ENCODE results near the gene ATP6V0D1. TPM values are rescaled to one million over a fixed set of nuclear protein-coding genes. Genes with fewer than 3 reads are reported as not detected.

Gene ATP6V0D1
- total and polyA plus RNA-seq, 10 donors = 37.3 to 133 (median 105) TPM

- peak overlapping the region; percentile 91 to 99 (median 95) for H3K27ac ChIP-seq
- peak; percentile 88 for DNase-seq
- H3K9me3 ChIP-seq = no peaks in the 10 kb centered on the region
- 2 to 5% (median 3%) methylated on average over 17 of the region's 17 CpGs for WGBS, 5 donors
- intact Hi-C loops (cut with DNase I; ENCODE audit: low total_unique reads) = no loop called here
- H3K4me3 ChIP-seq = peak overlapping the region; percentile 67 to 99 (median 88)
- H3K4me1 ChIP-seq = peaks cover 26 to 91% (median 77%) of the 10 kb centered on the region in 6 donors
- H3K36me3 ChIP-seq = peaks cover 0 to 37% (median 16%) of the 10 kb centered on the region in 6 donors
- TF ChIP-seq POLR2A (IDR thresholded peaks at IDR 0.05) = no peak
- no peak for TF ChIP-seq POLR2AphosphoS5 (IDR thresholded peaks at IDR 0.05)
- TF ChIP-seq CTCF (IDR thresholded peaks at IDR 0.05 in 8 of 11, conservative IDR thresholded peaks at IDR 0.05 in 3 of 11) = no peak
- no peaks in the 10 kb centered on the region for H3K27me3 ChIP-seq (replicated peaks in 1 of 7)
Measured at GRCh38 chr16:67481561-67482232, 740 bp upstream of the ATP6V0D1 start.

DNA sequence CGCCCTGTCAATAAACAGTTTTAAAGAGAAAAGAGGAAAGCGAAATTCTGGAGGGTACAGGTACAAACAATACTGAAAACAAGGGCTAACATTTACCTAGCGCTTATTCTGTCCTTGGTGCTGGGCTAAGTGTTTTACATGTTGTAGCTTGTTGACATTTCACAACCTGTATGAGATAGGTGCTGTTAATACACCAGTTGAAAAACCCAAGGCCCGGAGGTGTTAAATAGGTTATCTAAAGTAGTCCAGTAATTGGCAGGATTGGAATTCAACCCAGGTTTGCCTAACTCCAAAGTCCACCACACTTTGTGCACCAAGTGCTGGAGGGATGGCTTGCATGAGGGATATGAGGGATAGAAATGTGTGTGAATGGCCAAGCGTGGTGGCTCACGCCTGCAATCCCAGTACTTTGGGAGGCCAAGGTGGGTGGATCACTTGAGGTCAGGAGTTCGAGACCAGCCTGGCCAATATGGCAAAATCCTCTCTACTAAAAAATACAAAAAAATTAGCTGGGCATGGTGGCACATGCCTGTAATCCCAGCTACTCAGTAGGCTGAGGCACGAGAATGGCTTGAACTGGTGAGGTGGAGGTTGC is 2.9 kb downstream of the ATP6V0D1 start:
- WGBS, 5 donors = 88 to 95% (median 94%) methylated on average over 8 of the region's 8 CpGs
- Histone ChIP-seq H3K36me3 (peaks cover 0 to 39% (median 0%) of the 10 kb centered on the region in 6 donors), H3K27me3 (replicated peaks in 1 of 7) (no peaks in the 10 kb centered on the region), H3K4me1 (peaks cover 29 to 91% (median 86%) of the 10 kb centered on the region in 6 donors), H3K4me3 (no peak overlapping the region), H3K9me3 (no peaks in the 10 kb centered on the region), H3K27ac (no peak overlapping the region)
- intact Hi-C loops (cut with DNase I; ENCODE audit: low total_unique reads) = no loop called here
- no peak for DNase-seq
- TF ChIP-seq POLR2AphosphoS5 (IDR thresholded peaks at IDR 0.05) = no peak
- no peak for TF ChIP-seq CTCF (IDR thresholded peaks at IDR 0.05 in 8 of 11, conservative IDR thresholded peaks at IDR 0.05 in 3 of 11)
- no peak for TF ChIP-seq POLR2A (IDR thresholded peaks at IDR 0.05)

- Histone ChIP-seq H3K9me3 (no peaks in the 10 kb centered on the region), H3K27ac (peak overlapping the region in 2 of 8 donors; percentile 1 to 18), H3K4me3 (no peak overlapping the region), H3K4me1 (peaks cover 24 to 100% (median 88%) of the 10 kb centered on the region in 6 donors), H3K36me3 (peaks cover 0 to 50% (median 0%) of the 10 kb centered on the region in 6 donors), H3K27me3 (replicated peaks in 1 of 7) (no peaks in the 10 kb centered on the region)
- no peak for DNase-seq
- intact Hi-C loops (cut with DNase I; ENCODE audit: low total_unique reads) = no loop called here
- 70 to 82% (median 77%) methylated on average over 11 of the region's 11 CpGs for whole genome bisulfite sequencing, 5 donors
- TF ChIP-seq CTCF (IDR thresholded peaks at IDR 0.05 in 8 of 11, conservative IDR thresholded peaks at IDR 0.05 in 3 of 11) (no peak), POLR2AphosphoS5 (IDR thresholded peaks at IDR 0.05) (no peak), POLR2A (IDR thresholded peaks at IDR 0.05) (no peak)
Measured at GRCh38 chr16:67474551-67475455, 6.2 kb downstream of the ATP6V0D1 start.
